NCI-H187 (cell line): ENCODE data around the gene TTC6.

ENCODE experiments used
- DNase-seq, 2 experiments: peaks; one replicate each; lab custom pipeline; 2025; lab: John Stamatoyannopoulos, UW

Gene TTC6

GRCh38 chr14:37597538-37597913 lies 2.1 kb downstream of the TTC6 start:
- peak in 1 of 2 experiments; percentile 53 for DNase-seq

GRCh38 chr14:37597914-37598746 lies 2.7 kb downstream of the TTC6 start:
- peak; percentile 46 to 76 for DNase-seq

GRCh38 chr14:37598747-37599506 lies 3.5 kb downstream of the TTC6 start:
- no peak for DNase-seq

GRCh38 chr14:37599507-37600368 lies 4.3 kb downstream of the TTC6 start:
- DNase-seq, result peak in 1 of 2 experiments; percentile 37

- DNase-seq, result no peak
Measured at GRCh38 chr14:37600880-37601741, 5.7 kb downstream of the TTC6 start.

- DNase-seq, result no peak
Measured at GRCh38 chr14:37601865-37602264, 6.4 kb downstream of the TTC6 start.

GRCh38 chr14:37602605-37603453 lies 7.4 kb downstream of the TTC6 start:
- no peak for DNase-seq

- DNase-seq, result no peak
Measured at GRCh38 chr14:37603688-37604251, 8.3 kb downstream of the TTC6 start.

- DNase-seq, result no peak
Measured at GRCh38 chr14:37606678-37607077, 11.2 kb downstream of the TTC6 start.

GRCh38 chr14:37608649-37609048 lies 13.2 kb downstream of the TTC6 start:
- DNase-seq, result no peak

GRCh38 chr14:37610945-37611523 lies 15.6 kb downstream of the TTC6 start:
- DNase-seq, result no peak

- DNase-seq, result no peak
Measured at GRCh38 chr14:37615582-37616289, 20.3 kb downstream of the TTC6 start.

- DNase-seq, result no peak
Measured at GRCh38 chr14:37616853-37617252, 21.4 kb downstream of the TTC6 start.

- DNase-seq, result no peak
Measured at GRCh38 chr14:37617864-37618365, 22.5 kb downstream of the TTC6 start.

- no peak for DNase-seq
Measured at GRCh38 chr14:37618498-37619028, 23.1 kb downstream of the TTC6 start.

GRCh38 chr14:37620856-37621255 lies 25.4 kb downstream of the TTC6 start:
- DNase-seq, result no peak

- DNase-seq, result no peak
Measured at GRCh38 chr14:37622231-37622923, 26.9 kb downstream of the TTC6 start.

- DNase-seq, result no peak
Measured at GRCh38 chr14:37623426-37623951, 28.1 kb downstream of the TTC6 start.
